H1 (cell line): ENCODE measurements around the gene UBR2.

ENCODE experiments used
- ASH2L ChIP-seq: fragments of 200-600, 300-600 bp; sonication (generic); IDR thresholded peaks from one replicate; pipeline ENCODE4 v1.7.1; 2017; ENCODE audit warnings: low read length
- CEBPB ChIP-seq: IDR thresholded peaks from 2 replicates; pipeline ENCODE4 v1.6.1; 2012; ENCODE audit warnings: low read depth, low read length
- EGR1 ChIP-seq: IDR thresholded peaks from 2 replicates; pipeline ENCODE4 v1.6.1; 2011; ENCODE audit warnings: low read depth, low read length, borderline replicate concordance
- EP300 ChIP-seq, 2 experiments: IDR thresholded peaks; 1 replicate in 1 of 2; 2 replicates in 1 of 2; pipeline ENCODE4 v1.6.1; 2011 to 2012; ENCODE audit warnings: low read depth in 2 of 2, low read length in 2 of 2, mild to moderate bottlenecking in 2 of 2, borderline replicate concordance in 1 of 2, inconsistent platforms in 1 of 2, moderate library complexity in 1 of 2
- EZH2 ChIP-seq: fragments of 200-600 bp; sonication (generic); IDR thresholded peaks from 2 replicates; pipeline ENCODE4 v1.7.1; 2012; ENCODE audit warnings: low read depth, mild to moderate bottlenecking, moderate library complexity, low read length, inconsistent platforms; ENCODE audit not compliant: severe bottlenecking
- POLR2A ChIP-seq, 2 experiments: IDR thresholded peaks; 1 replicate in 1 of 2; 2 replicates in 1 of 2; pipeline ENCODE4 v1.6.1; 2011; ENCODE audit warnings: low read depth in 2 of 2, low read length in 2 of 2, mild to moderate bottlenecking in 2 of 2; ENCODE audit errors: control extremely low read depth in 1 of 2
- RFX5 ChIP-seq: IDR thresholded peaks from 2 replicates; pipeline ENCODE4 v1.6.1; 2011; ENCODE audit warnings: low read depth, low read length, improper control_type of control experiment, borderline replicate concordance
- RNF2 ChIP-seq: fragments of 200-900, 300-1000 bp; sonication (generic); IDR thresholded peaks from 2 replicates; pipeline ENCODE4 v1.7.1; 2016; ENCODE audit warnings: borderline replicate concordance, low read depth, mild to moderate bottlenecking, antibody characterized with exemption, low read length; ENCODE audit not compliant: poor library complexity, severe bottlenecking; ENCODE audit errors: missing control alignments
- SP4 ChIP-seq: IDR thresholded peaks from 2 replicates; pipeline ENCODE4 v1.6.1; 2012; ENCODE audit warnings: low read length, inconsistent platforms
- YY1 ChIP-seq: IDR thresholded peaks from 2 replicates; pipeline ENCODE4 v1.6.1; 2011; ENCODE audit warnings: low read depth, mild to moderate bottlenecking, low read length
- TF ChIP-seq, protein P1 (sequence below): IDR thresholded peaks from 2 replicates; pipeline ENCODE4 v1.6.1; 2011; ENCODE audit warnings: low read depth, mild to moderate bottlenecking, low read length; ENCODE audit not compliant: insufficient read depth
- TF ChIP-seq, protein P2 (sequence below): IDR thresholded peaks from 2 replicates; pipeline ENCODE4 v1.6.1; 2012; ENCODE audit warnings: inconsistent platforms
- TF ChIP-seq, protein P3 (sequence below), 3 experiments: IDR thresholded peaks; 1 replicate in 2 of 3; 2 replicates in 1 of 3; pipeline versions ENCODE4 v1.5.1 to v1.6.1; 2011; ENCODE audit warnings: low read length in 3 of 3, mild to moderate bottlenecking in 3 of 3, inconsistent platforms in 2 of 3, low read depth in 1 of 3, moderate library complexity in 1 of 3; ENCODE audit not compliant: insufficient read depth in 1 of 3; ENCODE audit errors: control extremely low read depth in 1 of 3

DNA sequence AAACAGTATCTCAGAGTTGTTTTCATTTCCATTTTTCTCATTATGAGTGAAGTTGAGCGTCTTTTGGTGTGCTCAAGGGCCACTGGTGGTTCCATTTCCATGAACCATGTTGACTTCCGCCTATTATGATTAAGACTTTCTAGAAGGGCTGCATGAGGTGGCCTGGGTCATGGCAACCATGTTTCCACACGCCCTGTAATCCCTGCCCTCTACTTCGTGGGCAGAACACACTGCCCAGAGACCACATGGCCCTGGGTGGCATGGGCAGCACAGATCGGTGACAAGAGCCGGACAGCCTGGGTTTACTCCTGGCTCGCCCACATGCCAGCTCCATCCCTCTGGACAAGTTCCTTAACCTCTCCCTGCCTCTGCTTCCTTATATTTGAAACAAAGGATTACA is 143.8 kb downstream of the UBR2 start:
- TF ChIP-seq ASH2L: no peak
- no peak for TF ChIP-seq CEBPB
- TF ChIP-seq YY1: no peak
- TF ChIP-seq, protein P1, sequence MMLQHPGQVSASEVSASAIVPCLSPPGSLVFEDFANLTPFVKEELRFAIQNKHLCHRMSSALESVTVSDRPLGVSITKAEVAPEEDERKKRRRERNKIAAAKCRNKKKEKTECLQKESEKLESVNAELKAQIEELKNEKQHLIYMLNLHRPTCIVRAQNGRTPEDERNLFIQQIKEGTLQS: no peak
- TF ChIP-seq EGR1: no peak
- no peak for TF ChIP-seq RFX5
- no peak for TF ChIP-seq EP300 (IDR thresholded peaks at IDR 0.05; ENCODE audit: borderline replicate concordance in 1 of 2, low read depth in 2 of 2, low read length in 2 of 2)
- TF ChIP-seq, protein P2, sequence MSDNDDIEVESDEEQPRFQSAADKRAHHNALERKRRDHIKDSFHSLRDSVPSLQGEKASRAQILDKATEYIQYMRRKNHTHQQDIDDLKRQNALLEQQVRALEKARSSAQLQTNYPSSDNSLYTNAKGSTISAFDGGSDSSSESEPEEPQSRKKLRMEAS: no peak
- TF ChIP-seq POLR2A (IDR thresholded peaks at IDR 0.05; ENCODE audit: control extremely low read depth in 1 of 2, low read depth in 2 of 2, low read length in 2 of 2): no peak
- no peak for TF ChIP-seq EZH2
- TF ChIP-seq, protein P3, sequence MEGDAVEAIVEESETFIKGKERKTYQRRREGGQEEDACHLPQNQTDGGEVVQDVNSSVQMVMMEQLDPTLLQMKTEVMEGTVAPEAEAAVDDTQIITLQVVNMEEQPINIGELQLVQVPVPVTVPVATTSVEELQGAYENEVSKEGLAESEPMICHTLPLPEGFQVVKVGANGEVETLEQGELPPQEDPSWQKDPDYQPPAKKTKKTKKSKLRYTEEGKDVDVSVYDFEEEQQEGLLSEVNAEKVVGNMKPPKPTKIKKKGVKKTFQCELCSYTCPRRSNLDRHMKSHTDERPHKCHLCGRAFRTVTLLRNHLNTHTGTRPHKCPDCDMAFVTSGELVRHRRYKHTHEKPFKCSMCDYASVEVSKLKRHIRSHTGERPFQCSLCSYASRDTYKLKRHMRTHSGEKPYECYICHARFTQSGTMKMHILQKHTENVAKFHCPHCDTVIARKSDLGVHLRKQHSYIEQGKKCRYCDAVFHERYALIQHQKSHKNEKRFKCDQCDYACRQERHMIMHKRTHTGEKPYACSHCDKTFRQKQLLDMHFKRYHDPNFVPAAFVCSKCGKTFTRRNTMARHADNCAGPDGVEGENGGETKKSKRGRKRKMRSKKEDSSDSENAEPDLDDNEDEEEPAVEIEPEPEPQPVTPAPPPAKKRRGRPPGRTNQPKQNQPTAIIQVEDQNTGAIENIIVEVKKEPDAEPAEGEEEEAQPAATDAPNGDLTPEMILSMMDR (IDR thresholded peaks at IDR 0.05; ENCODE audit: control extremely low read depth in 1 of 3, insufficient read depth in 1 of 3, low read depth in 1 of 3, low read length in 3 of 3): no peak
- TF ChIP-seq RNF2: no peak
- no peak for TF ChIP-seq SP4
